ENCODE results near the gene IGSF6. TPM values are rescaled to one million over a fixed set of nuclear protein-coding genes. Genes with fewer than 3 reads are reported as not detected.
A peak's percentile ranks its signal among the peaks of the same experiment; 100 is the strongest.
"Not testable (repeated sequence)": the region's sequence is repeated elsewhere in the genome, so short reads cannot be mapped to it uniquely, and the experiment has no call there.

IGSF6 gene
- total RNA-seq, 2 donors from 2014 or later, result 4.8 to 5.8 TPM

- intact Hi-C loops (cut with DNase I), result loop anchor here in 1 of 2 donors (5.0 kb wide), 1 partner anchor 55 kb away; no protein-coding TSS in a partner anchor
- ATAC-seq (no peak), DNase-seq (no peak)
Observed at GRCh38 chr16:21656795-21657768, 4.7 kb upstream of the IGSF6 start.

- DNase-seq (no peak), ATAC-seq (no peak)
- intact Hi-C loops (cut with DNase I), result loop anchor here in 1 of 2 donors (5.0 kb wide), 1 partner anchor 57 kb away; no protein-coding TSS in a partner anchor
Observed at GRCh38 chr16:21654881-21655280, 2.5 kb upstream of the IGSF6 start.

GRCh38 chr16:21654466-21654865 is 2.1 kb upstream of the IGSF6 start:
- ATAC-seq, result no peak
- intact Hi-C loops (cut with DNase I), result no loop called here
- DNase-seq, result no peak

- intact Hi-C loops (cut with DNase I), result no loop called here
- DNase-seq (no peak), ATAC-seq (peak in 1 of 2 donors; percentile 43)
Observed at GRCh38 chr16:21653571-21653970, 1.2 kb upstream of the IGSF6 start.

- intact Hi-C loops (cut with DNase I), result no loop called here
- DNase-seq (no peak), ATAC-seq (no peak)
Observed at GRCh38 chr16:21651515-21651914, 893 bp downstream of the IGSF6 start.

- ATAC-seq, result peak in 1 of 2 donors; percentile 32
- intact Hi-C loops (cut with DNase I), result no loop called here
- no peak for DNase-seq
Observed at GRCh38 chr16:21650521-21650920, 1.9 kb downstream of the IGSF6 start.

- DNase-seq; intact Hi-C loops (cut with DNase I); ATAC-seq: not testable (repeated sequence)
Observed at GRCh38 chr16:21649826-21650406, 2.5 kb downstream of the IGSF6 start.

- no peak for DNase-seq
- intact Hi-C loops (cut with DNase I), result no loop called here
- ATAC-seq, result no peak
Observed at GRCh38 chr16:21647562-21648164, 4.7 kb downstream of the IGSF6 start.

GRCh38 chr16:21646721-21647561 is 5.5 kb downstream of the IGSF6 start:
- ATAC-seq, result peak in 1 of 2 donors; percentile 50
- intact Hi-C loops (cut with DNase I), result no loop called here
- no peak for DNase-seq

GRCh38 chr16:21646091-21646490 is 6.3 kb downstream of the IGSF6 start:
- intact Hi-C loops (cut with DNase I), result no loop called here
- DNase-seq (no peak), ATAC-seq (peak in 1 of 2 donors; percentile 42)

- DNase-seq, result no peak
- intact Hi-C loops (cut with DNase I), result no loop called here
- ATAC-seq, result peak; percentile 42 to 60
Observed at GRCh38 chr16:21645261-21645721, 7.1 kb downstream of the IGSF6 start.

- intact Hi-C loops (cut with DNase I), result loop anchor here in 1 of 2 donors (5.0 kb wide), 1 partner anchor 57 kb away; no protein-coding TSS in a partner anchor
- ATAC-seq, result no peak
- DNase-seq, result no peak
Observed at GRCh38 chr16:21644674-21645073, 7.7 kb downstream of the IGSF6 start.

- ATAC-seq (no peak), DNase-seq (no peak)
- intact Hi-C loops (cut with DNase I), result loop anchor here in 1 of 2 donors (5.0 kb wide), 1 partner anchor 56 kb away; no protein-coding TSS in a partner anchor
Observed at GRCh38 chr16:21643785-21644184, 8.6 kb downstream of the IGSF6 start.

- intact Hi-C loops (cut with DNase I), result loop anchor here in 1 of 2 donors (5.0 kb wide), 1 partner anchor 56 kb away; no protein-coding TSS in a partner anchor
- no peak for DNase-seq
Observed at GRCh38 chr16:21642861-21643260, 9.5 kb downstream of the IGSF6 start.

GRCh38 chr16:21641916-21642315 is 10.5 kb downstream of the IGSF6 start:
- ATAC-seq, result no peak
- DNase-seq, result no peak
- intact Hi-C loops (cut with DNase I), result loop anchor here (2.0 to 5.0 kb wide), 2 partner anchors 55 to 59 kb away; no protein-coding TSS in a partner anchor

More at GRCh38 chr16:21642861-21643260, 9.5 kb downstream of the IGSF6 start:
- no peak for ATAC-seq

GRCh38 chr16:21639493-21639892 is 12.9 kb downstream of the IGSF6 start:
- intact Hi-C loops (cut with DNase I), result no loop called here
- no peak for DNase-seq
- no peak for ATAC-seq

- ATAC-seq, result no peak
- DNase-seq, result no peak
Observed at GRCh38 chr16:21638573-21638975, 13.8 kb downstream of the IGSF6 start.

More at GRCh38 chr16:21638573-21638975, 13.8 kb downstream of the IGSF6 start:
- intact Hi-C loops (cut with DNase I), result no loop called here

Measured in left cardiac atrium (tissue), 4 donors.